ENCODE results near the gene PRODH2.

- TF ChIP-seq NFRKB (IDR thresholded peaks at IDR 0.05) (no peak), ELF4 (IDR thresholded peaks at IDR 0.05) (no peak), SP1 (IDR thresholded peaks at IDR 0.05) (no peak), SUZ12 (IDR thresholded peaks at IDR 0.05) (no peak), TARDBP (IDR thresholded peaks at IDR 0.05) (no peak), BHLHE40 (IDR thresholded peaks at IDR 0.05; ENCODE audit: borderline replicate concordance) (no peak)
These were observed 35.4 kb downstream of the PRODH2 start for GRCh38 chr19:35777086-35777841.
